HG03575 (cell line): ENCODE results near the gene COL5A1.

ENCODE experiments used
- ATAC-seq: cut with Tn5 transposase; IDR thresholded peaks from one replicate; pipeline ENCODE4 v1.9.1; 2021; ENCODE audit not compliant: unreplicated experiment, insufficient number of reproducible peaks, low FRiP score; ENCODE audit errors: extremely low read depth

Gene COL5A1

DNA sequence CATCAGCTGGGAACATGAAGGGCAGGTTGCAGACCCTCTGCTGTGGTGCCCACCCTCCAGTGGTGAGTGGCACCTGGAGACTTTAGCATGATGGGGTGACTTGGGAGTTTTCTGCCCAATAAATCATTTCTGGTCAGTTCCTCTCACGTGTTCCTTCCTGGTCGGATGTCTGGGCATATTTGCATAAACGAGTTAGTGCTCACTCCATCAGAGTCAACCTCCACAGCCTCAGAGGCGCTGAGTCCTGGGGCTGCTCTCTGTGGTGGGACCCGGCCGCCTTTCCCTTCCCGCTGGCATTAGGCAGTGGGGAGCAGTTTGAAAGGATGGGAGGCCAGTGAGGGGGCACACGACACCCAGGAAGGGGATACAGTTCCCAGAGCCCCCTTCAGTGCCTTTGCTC is 125.0 kb downstream of the COL5A1 start:
- no peak for ATAC-seq

DNA sequence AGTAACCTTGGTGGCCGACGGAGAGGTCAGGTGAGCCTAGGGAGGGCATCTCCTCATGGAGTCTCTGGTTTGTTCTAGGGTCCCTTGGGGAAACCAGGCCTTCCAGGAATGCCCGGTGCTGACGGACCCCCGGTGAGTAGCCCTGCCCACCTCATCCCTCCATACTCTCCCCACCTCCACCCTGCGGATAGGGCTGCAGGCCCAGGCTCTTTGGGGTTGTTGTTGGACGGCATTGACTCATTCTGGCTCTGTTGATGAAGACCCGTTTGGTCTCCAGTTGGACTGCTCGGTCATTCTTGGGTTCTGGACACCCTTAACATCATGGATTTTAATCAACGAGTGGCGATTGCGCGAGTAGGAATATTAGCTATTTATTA is 126.7 kb downstream of the COL5A1 start:
- no peak for ATAC-seq

DNA sequence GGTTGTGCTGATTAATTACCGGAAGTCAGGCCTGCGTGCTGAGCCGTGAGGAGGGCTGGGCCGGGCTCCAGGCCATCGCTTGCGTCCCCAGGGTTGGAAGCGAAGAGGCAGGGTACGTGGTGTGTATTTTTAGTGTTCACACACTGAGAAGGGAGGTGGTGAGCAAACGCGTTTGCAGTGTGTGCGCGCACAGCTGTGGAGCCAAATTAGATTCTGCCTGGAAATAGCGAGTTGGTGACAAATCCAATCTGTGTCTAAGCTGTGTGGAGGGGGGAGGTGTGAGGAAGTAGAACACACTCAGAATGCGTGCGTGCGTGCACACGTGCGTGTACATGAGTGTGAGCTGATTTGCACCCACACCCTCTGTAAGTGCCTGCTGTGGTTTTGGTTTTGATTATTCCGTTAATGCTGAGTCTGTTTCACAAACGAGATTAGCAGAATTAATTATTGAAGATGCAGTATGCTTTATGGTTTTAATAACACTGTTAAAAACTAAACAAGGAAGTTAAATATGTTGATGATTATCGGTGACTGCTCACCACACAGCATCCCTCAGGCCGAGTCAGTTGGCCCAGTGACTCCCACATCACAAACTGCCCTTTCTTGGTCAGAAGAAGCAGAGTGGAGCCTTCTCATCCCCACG is 127.2 kb downstream of the COL5A1 start:
- no peak for ATAC-seq

DNA sequence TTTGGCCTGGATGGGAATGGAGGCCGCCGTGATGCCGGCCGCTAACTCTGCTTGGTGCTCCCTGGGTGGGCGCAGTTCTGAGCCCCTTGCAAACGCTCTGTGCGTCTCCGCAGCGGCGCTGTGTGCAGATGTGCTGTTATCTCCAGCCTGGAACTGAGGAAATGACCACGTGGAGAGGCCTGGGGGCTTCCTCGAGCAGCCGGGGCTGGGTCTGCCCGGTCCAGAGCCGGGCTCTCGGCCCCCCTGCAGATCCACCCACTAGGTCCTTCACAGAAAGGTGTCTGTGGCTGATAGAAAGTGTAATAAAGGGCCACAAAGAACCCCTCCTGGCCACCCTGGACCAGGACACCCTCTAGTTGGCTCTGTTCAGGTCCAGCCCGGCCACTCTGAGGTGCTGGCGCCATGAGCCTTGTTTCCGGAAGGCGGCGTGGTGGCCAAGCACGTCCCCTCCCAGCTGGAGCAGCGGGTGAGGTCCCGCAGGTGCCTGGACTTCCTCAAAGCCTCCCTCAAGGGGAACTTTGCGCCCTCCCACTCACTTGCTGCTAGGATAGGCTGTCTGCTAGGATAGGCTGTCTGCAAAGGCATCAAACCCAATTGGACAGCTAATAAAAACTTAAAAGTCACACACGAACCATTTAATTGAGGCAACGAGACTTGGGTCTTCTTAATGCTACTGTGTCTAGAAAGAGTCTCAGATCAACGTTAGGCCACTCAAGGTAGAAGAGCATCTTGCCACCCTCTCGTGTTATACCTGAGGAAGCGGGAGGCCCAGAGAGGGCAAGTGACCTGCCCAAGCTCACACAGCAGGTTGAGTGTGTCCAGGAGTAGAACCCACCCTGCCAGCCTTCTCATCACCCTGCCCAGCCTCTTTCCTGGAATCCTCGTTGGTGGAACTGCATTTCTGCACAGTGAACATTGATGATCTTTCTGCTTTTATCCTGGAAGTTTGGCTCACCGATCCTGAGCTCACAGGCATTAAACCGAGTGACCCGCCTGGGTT is 129.7 kb downstream of the COL5A1 start:
- no peak for ATAC-seq

DNA sequence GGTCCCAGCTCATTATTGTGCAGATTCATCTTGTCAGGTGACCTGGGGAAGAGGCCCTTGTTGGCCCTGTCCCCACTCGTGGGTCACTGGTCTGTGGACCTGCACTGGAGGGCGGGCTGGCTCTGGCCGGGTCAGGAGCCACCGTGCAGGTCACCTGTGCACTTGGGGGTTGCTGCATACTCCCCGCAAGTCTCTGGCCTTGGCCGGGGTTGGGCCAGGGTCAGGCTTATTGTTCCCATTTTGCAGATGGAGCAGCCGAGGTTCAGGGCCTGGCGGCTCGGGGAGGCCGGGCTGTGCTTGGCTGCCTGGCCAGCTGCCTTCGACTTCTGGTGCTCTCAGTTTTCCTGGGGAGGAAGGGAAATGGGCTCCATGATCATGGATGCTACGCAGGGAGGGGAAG is 130.7 kb downstream of the COL5A1 start:
- ATAC-seq = no peak

DNA sequence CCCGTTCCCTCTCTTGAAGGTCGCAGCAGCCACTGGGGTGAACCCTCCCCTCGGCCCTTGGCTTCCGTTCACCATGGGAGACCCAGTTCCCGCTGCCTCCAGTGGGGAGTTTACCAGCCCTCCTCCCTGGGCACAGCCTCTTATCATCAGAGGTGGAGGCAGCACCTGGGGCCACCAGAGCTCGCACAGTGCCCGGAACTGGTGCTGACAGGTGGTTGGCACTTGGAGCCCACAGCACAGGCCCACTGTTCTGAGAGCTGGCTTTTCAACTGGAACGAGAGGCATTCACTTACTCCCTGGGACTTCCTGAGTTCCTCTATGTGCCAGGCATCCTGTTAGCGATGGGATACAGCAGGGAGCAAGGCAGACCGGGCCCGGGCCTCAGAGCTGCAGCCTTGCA is 132.2 kb downstream of the COL5A1 start:
- no peak for ATAC-seq

DNA sequence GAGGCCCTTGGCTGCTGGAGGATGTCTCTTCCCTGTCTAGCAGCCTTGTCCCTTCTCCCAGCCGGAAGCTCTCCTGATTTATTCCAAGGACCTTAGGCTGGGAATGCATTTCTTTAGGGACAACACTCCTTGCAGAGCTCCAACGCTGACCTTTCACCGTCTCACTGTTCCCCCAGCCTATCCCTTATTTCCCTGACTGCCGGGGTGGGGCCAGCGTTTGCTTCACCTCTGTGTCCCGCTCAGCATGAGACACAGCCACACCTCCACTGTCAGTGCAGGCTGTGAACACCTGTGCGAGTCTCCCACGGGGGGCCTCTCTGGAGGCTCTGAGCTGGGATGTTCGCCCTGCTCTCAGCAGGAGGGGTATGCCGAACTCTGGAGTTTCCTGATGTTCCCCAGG is 132.8 kb downstream of the COL5A1 start:
- ATAC-seq = no peak

DNA sequence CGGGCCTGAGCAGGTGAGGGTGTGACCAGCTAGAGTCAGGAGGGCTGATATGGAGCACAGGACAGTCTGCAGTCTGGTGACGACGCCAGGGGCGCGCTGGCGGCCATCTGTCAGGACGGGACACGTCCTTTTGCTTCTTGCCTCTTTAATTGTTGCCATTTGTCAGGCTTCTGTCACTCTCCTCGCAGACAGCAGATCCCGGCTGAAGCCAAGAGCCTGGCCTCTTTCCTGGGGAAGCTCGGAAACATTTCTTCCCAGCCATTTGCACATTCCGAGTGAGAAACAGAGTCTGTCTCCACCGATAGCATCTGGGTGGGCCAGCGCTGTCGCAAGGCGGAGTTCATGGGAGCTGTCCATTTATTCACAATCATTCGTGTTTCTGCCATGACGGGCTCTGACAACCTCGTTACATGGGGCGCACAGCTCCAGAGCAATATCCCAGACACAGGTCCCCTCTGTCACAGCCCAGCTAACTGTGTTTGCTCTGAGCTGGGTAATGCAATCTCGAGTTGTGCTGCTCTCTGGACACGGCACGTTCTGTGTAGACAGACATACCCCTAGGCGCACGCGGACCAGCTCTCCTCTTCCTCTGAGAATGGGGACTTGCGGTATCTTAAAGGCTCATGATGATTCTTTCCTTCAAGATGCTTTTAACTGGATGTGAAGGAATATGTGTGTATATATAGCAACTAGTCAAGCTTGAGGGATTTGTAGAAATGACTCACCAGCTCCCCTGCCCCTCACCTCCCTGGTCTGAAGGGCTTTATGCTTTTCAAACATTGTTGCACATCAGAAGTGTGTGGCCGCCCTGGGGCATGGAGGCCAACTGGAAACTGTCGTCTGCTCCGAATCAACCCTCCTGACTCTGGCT is 133.7 kb downstream of the COL5A1 start:
- ATAC-seq = no peak

DNA sequence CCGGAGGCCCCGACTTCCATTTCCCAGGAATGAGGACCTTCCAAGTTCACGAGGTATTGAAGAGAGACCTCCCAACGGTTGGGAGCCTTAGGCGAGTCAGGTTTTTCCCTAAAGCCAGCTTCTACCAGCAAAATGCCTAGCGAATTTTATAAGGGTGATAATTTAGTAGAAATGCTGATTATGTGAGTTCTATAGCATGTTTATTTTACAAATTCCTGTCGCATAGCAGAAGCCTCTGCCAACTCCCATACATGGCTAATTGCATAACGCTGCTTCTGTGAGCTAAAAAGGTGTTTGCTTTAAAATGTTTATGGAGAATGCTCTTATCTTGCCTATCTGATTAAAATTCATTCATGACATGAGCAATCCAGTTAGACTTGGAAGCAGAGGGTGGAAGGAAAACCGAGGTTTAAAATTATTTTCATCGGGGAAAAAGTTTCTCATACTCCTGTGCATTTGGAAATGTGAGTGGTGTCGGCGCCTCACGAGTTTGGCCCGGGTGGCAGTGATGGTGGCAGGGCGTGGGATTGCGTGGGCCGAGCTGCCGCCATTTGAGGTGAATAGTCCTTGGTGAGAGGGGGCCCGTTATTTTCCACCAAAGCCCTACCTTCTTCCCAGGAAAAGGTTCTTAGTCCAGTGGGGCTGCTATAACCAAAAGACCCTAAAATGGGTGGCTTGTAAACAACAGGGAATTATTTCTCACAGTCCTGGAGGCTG is 134.6 kb downstream of the COL5A1 start:
- no peak for ATAC-seq

DNA sequence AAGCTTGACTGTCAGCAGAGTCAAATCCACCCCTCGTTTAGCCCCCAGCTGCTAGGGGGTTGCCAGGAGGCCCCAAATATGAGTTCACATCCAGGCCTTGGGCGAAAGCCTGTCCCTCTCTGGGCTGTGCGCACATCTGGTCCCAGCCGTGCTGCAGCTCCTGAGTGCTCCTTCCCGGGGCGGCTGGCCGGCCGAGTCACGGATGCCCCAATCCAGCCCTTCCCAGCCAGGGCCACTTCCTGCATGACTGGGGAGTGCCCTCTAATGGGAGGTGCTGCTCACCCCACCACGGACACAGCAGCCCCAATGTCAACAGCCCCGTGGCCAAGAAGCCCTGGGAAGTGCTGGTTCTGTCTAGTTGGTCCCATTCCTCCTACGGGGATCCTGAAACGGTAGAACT is 135.6 kb downstream of the COL5A1 start:
- no peak for ATAC-seq

DNA sequence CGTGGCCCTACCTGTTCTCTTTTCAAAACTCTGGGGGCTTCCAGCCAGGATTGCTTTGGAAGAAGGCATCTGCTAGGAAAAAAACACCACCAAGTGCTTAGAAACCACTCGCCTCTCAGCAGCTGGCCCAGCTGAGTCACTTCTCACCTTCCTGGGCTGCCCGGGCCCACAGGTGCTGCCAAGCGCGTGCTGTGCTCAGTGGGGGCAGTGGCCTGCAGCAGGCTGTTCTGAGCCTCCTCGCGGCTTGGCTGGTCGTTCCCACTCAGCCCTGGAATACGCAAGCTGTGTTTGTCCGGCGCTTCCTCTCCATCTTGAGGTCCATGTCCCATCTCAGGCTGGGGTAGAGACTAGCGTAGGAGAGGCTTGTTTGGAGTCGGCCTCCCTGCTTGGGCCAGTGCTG is 136.6 kb downstream of the COL5A1 start:
- ATAC-seq = no peak

DNA sequence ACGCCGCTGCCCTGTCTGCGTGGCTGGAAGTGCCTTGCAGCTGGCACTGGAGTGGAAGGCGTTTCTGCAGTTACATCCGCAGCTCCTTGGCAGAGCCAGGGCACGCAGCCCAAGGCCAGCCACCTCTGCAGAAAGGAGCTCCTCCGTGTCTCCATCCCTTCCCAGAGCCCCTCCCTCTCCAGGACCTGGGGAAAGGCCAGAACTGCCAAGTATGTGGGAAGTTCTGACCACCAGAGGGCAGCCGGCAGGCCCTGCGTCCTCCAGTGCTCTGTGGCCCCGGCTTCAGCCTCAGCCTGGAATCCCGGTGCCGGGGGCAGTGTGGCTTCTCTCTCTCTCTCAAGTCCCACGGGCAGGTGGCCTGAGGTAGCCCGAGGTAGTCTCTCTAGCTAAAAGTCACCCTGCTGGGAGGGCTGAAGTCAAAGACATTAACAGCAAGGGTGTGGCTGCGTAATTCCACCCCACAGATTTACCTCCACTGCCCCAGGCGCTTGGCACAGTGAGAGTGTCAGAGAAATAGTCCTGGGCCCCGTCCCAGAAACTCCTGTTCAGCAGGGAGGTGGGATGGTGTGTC is 137.3 kb downstream of the COL5A1 start:
- ATAC-seq = no peak

DNA sequence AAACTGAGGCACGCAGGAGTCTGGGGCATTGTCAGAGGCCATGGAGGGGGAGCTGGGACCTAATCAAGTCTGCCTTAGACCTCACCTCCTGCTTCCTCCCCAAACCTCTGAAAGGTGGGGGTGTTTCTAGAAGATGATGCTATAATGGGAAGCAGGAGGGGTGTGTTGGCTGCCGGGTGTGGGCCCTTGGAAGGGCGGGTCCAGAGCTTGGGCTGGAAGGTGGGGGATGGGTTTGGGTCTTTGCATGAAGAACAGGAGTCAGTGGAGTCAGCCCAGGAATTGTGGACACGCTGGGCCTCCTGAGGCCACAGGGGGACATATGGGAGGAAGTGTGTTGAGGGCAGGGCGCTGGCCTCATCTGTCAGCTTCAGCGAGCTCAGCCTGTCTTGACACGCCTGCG is 138.0 kb downstream of the COL5A1 start:
- ATAC-seq = no peak

DNA sequence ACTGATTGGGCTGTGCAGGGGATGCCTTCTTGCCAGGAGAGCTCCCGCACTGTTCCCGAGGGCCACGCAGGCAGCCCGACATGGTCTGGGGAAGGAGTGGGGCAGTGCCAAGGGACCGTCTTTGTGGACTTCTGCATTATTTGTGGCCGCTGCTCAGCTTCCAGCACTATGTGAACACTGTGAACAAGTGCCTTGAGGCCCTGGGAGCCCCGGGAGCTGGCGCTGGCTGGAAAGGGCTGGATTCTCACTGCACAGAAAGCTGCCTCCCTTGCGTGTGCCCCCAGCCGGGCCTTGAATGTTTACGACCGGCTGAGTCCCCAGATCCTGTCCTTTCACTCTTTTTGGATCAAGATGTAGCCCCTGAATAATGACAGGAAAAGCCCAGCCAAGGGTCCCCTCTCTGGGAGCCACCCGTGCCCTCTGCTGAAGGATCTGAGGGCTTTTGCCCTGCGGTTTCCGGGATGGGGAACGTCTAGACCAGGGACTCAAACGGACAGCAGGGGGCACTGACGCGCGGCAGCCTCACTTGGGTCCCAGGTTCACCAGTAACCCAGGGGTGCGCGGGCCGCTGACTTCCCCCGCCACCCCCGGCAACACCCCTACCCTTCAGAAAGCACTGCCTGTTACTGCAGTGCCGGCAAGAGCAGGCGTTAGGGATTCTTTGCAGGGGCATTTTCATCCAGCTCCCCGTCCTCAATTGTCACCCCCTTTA is 140.1 kb downstream of the COL5A1 start:
- no peak for ATAC-seq

DNA sequence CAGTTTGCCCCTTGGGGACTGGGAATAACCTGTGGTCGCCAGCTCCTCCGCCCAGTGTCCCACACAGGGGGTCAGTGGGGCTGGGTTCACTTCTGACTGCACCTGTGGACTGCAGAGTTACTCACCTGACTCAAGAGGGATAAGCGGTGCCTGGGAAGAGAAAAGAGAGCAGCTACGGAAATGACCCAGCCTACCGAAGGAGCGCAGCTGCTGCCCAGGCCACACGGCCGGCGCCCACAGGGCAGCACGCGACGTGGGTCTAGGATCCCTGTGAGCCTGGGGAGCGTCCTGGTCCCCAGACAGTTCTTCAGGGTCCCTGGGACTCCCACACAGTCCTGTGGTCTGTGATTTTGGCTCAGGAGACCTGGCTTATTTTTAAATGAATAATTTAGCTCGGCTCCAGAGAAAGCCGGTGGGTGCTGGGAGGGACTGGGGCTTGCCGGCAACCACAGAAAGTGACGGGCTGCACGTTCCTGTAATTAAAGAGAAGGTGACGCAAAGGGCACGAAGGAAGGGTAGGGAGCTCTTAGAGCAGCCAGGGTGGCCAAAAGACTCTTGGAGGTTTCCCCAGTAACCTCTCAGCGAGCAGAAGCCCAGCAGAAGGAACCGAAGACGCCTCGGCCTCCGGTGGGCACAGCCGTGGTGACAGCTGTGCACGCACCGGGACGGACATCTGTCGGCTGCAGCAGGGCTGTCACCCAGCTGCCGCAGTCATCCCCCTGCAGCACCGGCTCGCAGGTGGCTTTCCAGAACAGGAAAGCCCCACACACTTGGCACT is 141.5 kb downstream of the COL5A1 start:
- no peak for ATAC-seq

DNA sequence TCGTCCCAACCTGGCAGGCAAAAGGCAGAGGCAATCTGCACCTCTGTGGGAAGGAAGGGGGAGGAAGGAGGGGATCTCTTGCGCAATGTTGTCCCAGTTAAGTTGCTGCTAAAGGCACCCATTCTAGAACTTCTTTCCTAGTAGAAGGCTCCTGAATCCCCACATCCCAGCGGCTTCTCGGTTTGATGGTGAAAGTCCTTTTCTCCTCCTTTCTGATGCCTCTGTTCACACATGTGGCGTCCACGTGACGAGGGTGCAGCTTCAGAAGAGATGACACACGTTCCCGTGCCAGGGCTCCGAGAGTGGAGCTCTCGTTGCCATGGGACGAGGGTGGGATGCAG is 142.1 kb downstream of the COL5A1 start:
- ATAC-seq = no peak

DNA sequence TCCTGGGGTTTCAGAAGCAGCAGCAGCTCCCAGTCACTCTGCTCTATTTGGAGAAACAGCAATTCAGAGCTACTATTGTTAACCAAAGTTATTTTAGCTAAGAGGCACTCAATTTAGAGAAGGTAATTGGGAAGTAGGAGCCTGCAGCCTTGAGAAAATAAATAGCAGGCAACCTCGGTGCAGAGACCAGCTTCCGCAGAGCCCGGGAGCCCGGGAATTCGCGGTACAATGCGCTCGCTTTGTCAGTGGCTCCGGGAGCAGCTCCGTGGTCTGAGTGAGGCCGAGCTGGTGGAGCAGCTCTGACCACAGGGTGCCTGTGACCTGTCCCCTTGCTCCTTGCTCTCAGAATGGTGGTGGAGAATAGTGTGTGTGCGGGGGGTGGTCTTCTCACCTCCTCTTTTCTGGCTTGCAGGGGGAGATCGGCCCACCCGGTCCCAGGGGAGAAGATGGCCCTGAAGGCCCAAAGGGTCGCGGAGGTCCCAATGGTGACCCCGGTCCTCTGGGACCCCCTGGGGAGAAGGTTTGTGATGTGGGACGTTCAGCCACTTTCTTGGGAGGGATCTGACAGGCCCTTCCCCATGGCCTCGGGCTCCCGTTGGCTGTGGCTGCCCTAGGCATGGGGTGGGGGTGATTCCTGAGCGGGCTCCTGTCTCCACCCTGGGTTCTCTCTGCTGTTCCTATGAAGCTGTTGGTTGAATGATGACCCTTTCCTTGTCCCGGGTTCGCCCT is 143.1 kb downstream of the COL5A1 start:
- no peak for ATAC-seq
